H1 (cell line): ENCODE measurements around the gene IFIT1. TPM values are rescaled to one million over a fixed set of nuclear protein-coding genes. Genes with fewer than 3 reads are reported as not detected.

Experiments
- CTCF ChIA-PET: fragments of 300-600 bp; sonication (Branson Sonifier 250); formaldehyde crosslinking; loops from one replicate; lab custom pipeline; 2021; ENCODE audit not compliant: partially characterized antibody; lab: Charles Lee
- POLR2A ChIA-PET: fragments of 300-600 bp; sonication (Branson Sonifier 250); formaldehyde crosslinking; loops from one replicate; lab custom pipeline; 2021; ENCODE audit warnings: inconsistent platforms; ENCODE audit not compliant: partially characterized antibody; lab: Charles Lee
- DNase-seq, 2 experiments: peaks; one replicate each; pipeline versions ENCODE4 v3.0.0 to v3.0.0-alpha.2; 2010 to 2022; ENCODE audit warnings: low spot score in 2 of 2, low read depth in 1 of 2, mixed read lengths in 1 of 2
- FAIRE-seq: peaks from 2 replicates; lab custom pipeline; 2011; peaks lifted over from hg19 to GRCh38; lab: Jason Lieb, UNC
- H2AFZ ChIP-seq: 2 replicates; pipeline ENCODE4 v1.8.1; 2012; ENCODE audit warnings: low read length, inconsistent platforms
- H2AK5ac ChIP-seq: 2 replicates; pipeline ENCODE4 v1.6.1; 2013; ENCODE audit warnings: low read depth, low read length
- H2BK120ac ChIP-seq: replicated peaks from 2 replicates; pipeline ENCODE3; 2013; ENCODE audit warnings: low read depth, low read length, inconsistent platforms
- H2BK12ac ChIP-seq: 2 replicates; pipeline ENCODE4 v1.6.1; 2013; ENCODE audit warnings: low read depth, low read length
- H2BK15ac ChIP-seq: 2 replicates; pipeline ENCODE4 v1.6.1; 2013; ENCODE audit warnings: low read length
- H2BK20ac ChIP-seq: 2 replicates; pipeline ENCODE4 v1.6.1; 2013; ENCODE audit warnings: low read length
- H2BK5ac ChIP-seq: 2 replicates; pipeline ENCODE4 v1.6.1; 2013; ENCODE audit warnings: low read depth, low read length
- H3K14ac ChIP-seq: 2 replicates; pipeline ENCODE4 v1.6.1; 2013; ENCODE audit warnings: inconsistent platforms; ENCODE audit not compliant: insufficient read length
- H3K18ac ChIP-seq: 2 replicates; pipeline ENCODE4 v1.6.1; 2013; ENCODE audit warnings: low read length; ENCODE audit errors: extremely low read depth
- H3K23ac ChIP-seq: 2 replicates; pipeline ENCODE4 v1.6.1; 2013; ENCODE audit warnings: inconsistent platforms; ENCODE audit not compliant: insufficient read length
- H3K23me2 ChIP-seq: 2 replicates; pipeline ENCODE4 v1.6.1; 2013; ENCODE audit warnings: low read depth, low read length
- H3K27ac ChIP-seq: 2 replicates; pipeline ENCODE4 v1.6.1; 2011; ENCODE audit warnings: low read depth, low read length, inconsistent platforms
- H3K27me3 ChIP-seq, 4 experiments: replicated peaks in 1 of 4; 1 replicate in 1 of 4; 2 replicates in 3 of 4; pipeline versions ENCODE4 v1.6.1 to v1.8.1; 2011 to 2013; ENCODE audit warnings: low read length in 3 of 4, mild to moderate bottlenecking in 3 of 4, inconsistent platforms in 2 of 4, mixed read lengths in 2 of 4, moderate library complexity in 1 of 4; ENCODE audit not compliant: control insufficient read depth in 3 of 4, insufficient read depth in 3 of 4; ENCODE audit errors: extremely low read depth in 1 of 4
- H3K36me3 ChIP-seq, 4 experiments: 2 replicates each; pipeline versions ENCODE4 v1.6.1 to v1.8.1; 2011 to 2013; ENCODE audit warnings: mild to moderate bottlenecking in 4 of 4, low read length in 3 of 4, moderate library complexity in 2 of 4, control low read depth in 1 of 4, inconsistent platforms in 1 of 4; ENCODE audit not compliant: insufficient read depth in 4 of 4, control insufficient read depth in 2 of 4
- H3K4ac ChIP-seq: replicated peaks from 2 replicates; pipeline ENCODE3; 2013; ENCODE audit warnings: low read length, low read depth, mixed read lengths, inconsistent platforms; ENCODE audit not compliant: insufficient read length
- H3K4me1 ChIP-seq, 4 experiments: replicated peaks in 1 of 4; 1 replicate in 1 of 4; 2 replicates in 3 of 4; pipeline versions ENCODE4 v1.6.1 to v1.8.1; 2011 to 2013; ENCODE audit warnings: low read length in 3 of 4, inconsistent platforms in 2 of 4, mixed read lengths in 1 of 4; ENCODE audit not compliant: insufficient read depth in 4 of 4, control insufficient read depth in 3 of 4
- H3K4me2 ChIP-seq, 2 experiments: 2 replicates each; pipeline versions ENCODE4 v1.6.1 to v1.8.1; 2011 to 2013; ENCODE audit warnings: low read depth in 2 of 2, low read length in 2 of 2, control low read depth in 1 of 2, inconsistent platforms in 1 of 2, mild to moderate bottlenecking in 1 of 2; ENCODE audit not compliant: insufficient read depth in 1 of 2
- H3K4me3 ChIP-seq, 4 experiments: fragments of 200-600, 300-600 bp in 1 of 4; sonication (generic), shearing (Covaris generic), sonication (Bioruptor Twin) in 1 of 4; 2 replicates each; pipeline versions ENCODE4 v1.5.1 to v1.8.1; 2011 to 2016; ENCODE audit warnings: low read length in 4 of 4, low read depth in 3 of 4, control low read depth in 2 of 4, inconsistent platforms in 2 of 4, mild to moderate bottlenecking in 2 of 4, mixed read lengths in 1 of 4, moderate library complexity in 1 of 4; ENCODE audit not compliant: insufficient read depth in 2 of 4; ENCODE audit errors: extremely low read depth in 1 of 4
- H3K56ac ChIP-seq: replicated peaks from 2 replicates; pipeline ENCODE3; 2013; ENCODE audit warnings: low read depth, mild to moderate bottlenecking, mixed read lengths, low read length, inconsistent platforms; ENCODE audit not compliant: insufficient read length
- H3K79me1 ChIP-seq: 2 replicates; pipeline ENCODE4 v1.6.1; 2013; ENCODE audit warnings: low read depth, low read length, control low read depth
- H3K79me2 ChIP-seq, 2 experiments: 2 replicates each; pipeline versions ENCODE4 v1.6.1 to v1.8.1; 2012 to 2013; ENCODE audit warnings: low read length in 2 of 2, mild to moderate bottlenecking in 2 of 2, inconsistent platforms in 1 of 2; ENCODE audit not compliant: insufficient read depth in 2 of 2, control insufficient read depth in 1 of 2
- H3K9ac ChIP-seq, 4 experiments: replicated peaks in 1 of 4; 1 replicate in 1 of 4; 2 replicates in 3 of 4; pipeline versions ENCODE4 v1.6.1 to v1.8.1; 2011 to 2013; ENCODE audit warnings: low read depth in 3 of 4, low read length in 3 of 4, control low read depth in 2 of 4, mild to moderate bottlenecking in 2 of 4, moderate library complexity in 2 of 4, inconsistent platforms in 1 of 4; ENCODE audit errors: extremely low read depth in 1 of 4
- H3K9me3 ChIP-seq, 2 experiments: 2 replicates each; pipeline versions ENCODE4 v1.6.1 to v1.8.1; 2012 to 2013; ENCODE audit warnings: mild to moderate bottlenecking in 2 of 2, moderate library complexity in 2 of 2, control low read depth in 1 of 2, inconsistent platforms in 1 of 2, low read depth in 1 of 2, low read length in 1 of 2, mixed read lengths in 1 of 2; ENCODE audit not compliant: insufficient read depth in 2 of 2
- H4K20me1 ChIP-seq, 2 experiments: replicated peaks in 1 of 2; 2 replicates each; pipeline versions ENCODE3 to v1.8.1; 2011 to 2013; ENCODE audit warnings: inconsistent platforms in 2 of 2, low read length in 2 of 2, mild to moderate bottlenecking in 1 of 2; ENCODE audit not compliant: insufficient read depth in 2 of 2, control insufficient read depth in 1 of 2
- H4K5ac ChIP-seq: 2 replicates; pipeline ENCODE4 v1.6.1; 2013; ENCODE audit warnings: low read length, low read depth, mixed read lengths, inconsistent platforms; ENCODE audit not compliant: insufficient read length
- H4K8ac ChIP-seq: 2 replicates; pipeline ENCODE4 v1.8.0; 2013; ENCODE audit warnings: mild to moderate bottlenecking, moderate library complexity, low read length, inconsistent platforms; ENCODE audit not compliant: insufficient read depth; ENCODE audit errors: extremely low read depth
- H4K91ac ChIP-seq: replicated peaks from 2 replicates; pipeline ENCODE3; 2013; ENCODE audit warnings: low read length, mixed read lengths, inconsistent platforms; ENCODE audit not compliant: insufficient read length
- BRCA1 ChIP-seq: IDR thresholded peaks from 2 replicates; pipeline ENCODE4 v1.6.1; 2012; ENCODE audit warnings: low read depth, low read length, improper control_type of control experiment
- CBX8 ChIP-seq: fragments of 300-800, 300-1000 bp; sonication (generic); IDR thresholded peaks from 2 replicates; pipeline ENCODE4 v1.7.1; 2016; ENCODE audit warnings: low read depth, low read length, borderline replicate concordance
- CREB1 ChIP-seq: IDR thresholded peaks from 2 replicates; pipeline ENCODE4 v1.6.1; 2012; ENCODE audit warnings: inconsistent platforms
- CTBP2 ChIP-seq: IDR thresholded peaks from 2 replicates; pipeline ENCODE4 v1.7.0; 2011; ENCODE audit warnings: borderline replicate concordance, mild to moderate bottlenecking, moderate library complexity, mixed read lengths, low read length; ENCODE audit not compliant: insufficient read depth, insufficient read length
- WGBS, 2 experiments: shearing (Covaris generic) in 1 of 2; methylation state at CpG; one replicate each; pipeline versions ENCODE4 v1.1.6 to v1.1.7; 2013 to 2015; ENCODE audit warnings: low lambda C conversion rate in 2 of 2, mixed read lengths in 2 of 2, inconsistent platforms in 1 of 2, low coverage in 1 of 2, missing lambda C conversion rate in 1 of 2; ENCODE audit not compliant: insufficient replicate concordance in 2 of 2, insufficient coverage in 1 of 2, insufficient read length in 1 of 2; ENCODE audit errors: extremely low coverage in 1 of 2, missing lambda C conversion rate in 1 of 2; 5-methylcytosine and 5-hydroxymethylcytosine counted together
- polyA plus RNA-seq, 7 experiments: library from polyadenylated mRNA; depleted of rRNA in 3 of 7; stranded (reverse) in 5 of 7; unstranded in 2 of 7; fragments of >200 nt in 5 of 7; fragments of 200-250 nt in 2 of 7; gene quantifications; 1 replicate in 5 of 7; 2 replicates in 1 of 7; 4 replicates in 1 of 7; pipeline versions ENCODE4 v1.2.1 to v1.2.3, GENCODE V29; 2011 to 2013; ENCODE audit warnings: missing spikeins in 2 of 7, mixed read lengths in 2 of 7
- total RNA-seq: library from RNA; stranded (reverse); fragmentation: NEBNext Ultra II Directional; extraction: Animal tissue kit (Norgen Biotek cat#: 25700); gene quantifications from 2 replicates; pipeline ENCODE4 v1.2.1, GENCODE V29; 2021
- TF ChIP-seq, protein P1 (sequence below): IDR thresholded peaks from 2 replicates; pipeline ENCODE4 v1.6.1; 2012; ENCODE audit warnings: inconsistent platforms
- TF ChIP-seq, protein P2 (sequence below): IDR thresholded peaks from 2 replicates; pipeline ENCODE4 v1.6.1; 2011; ENCODE audit warnings: low read length, improper control_type of control experiment
- TF ChIP-seq, protein P3 (sequence below), 3 experiments: IDR thresholded peaks; 1 replicate in 2 of 3; 2 replicates in 1 of 3; pipeline versions ENCODE4 v1.5.1 to v1.6.1; 2011; ENCODE audit warnings: low read length in 3 of 3, mild to moderate bottlenecking in 3 of 3, inconsistent platforms in 2 of 3, low read depth in 1 of 3, moderate library complexity in 1 of 3; ENCODE audit not compliant: insufficient read depth in 1 of 3; ENCODE audit errors: control extremely low read depth in 1 of 3

The IFIT1 gene
- total and polyA plus RNA-seq, 2 of the 8 experiments (the other 6 are each of a cell fraction or from before 2014, with no cell fraction given): 0.94 to 1.5 TPM

DNA sequence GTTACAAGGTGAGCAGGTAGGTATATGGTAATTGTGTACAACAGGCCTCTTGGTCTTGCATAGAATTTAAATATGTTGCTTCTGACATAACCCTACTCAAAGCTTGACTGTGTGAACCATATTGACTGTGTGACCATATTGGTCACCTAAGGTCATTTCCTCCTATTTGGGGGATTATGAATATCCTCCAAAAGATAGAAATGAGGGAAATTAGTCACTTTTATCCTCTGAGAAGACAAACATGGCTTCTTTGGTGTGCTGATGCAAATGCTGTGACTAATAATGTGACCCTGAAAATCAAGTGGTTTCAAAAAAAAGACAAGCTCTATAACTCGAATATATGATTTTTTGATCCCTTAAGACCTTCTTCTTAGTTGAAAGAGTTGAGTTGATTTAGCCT lies 49.9 kb downstream of the IFIT1 start:
- no peaks in the 10 kb centered on the region for H3K79me1 ChIP-seq
- H4K5ac ChIP-seq: no peak overlapping the region
- H3K27me3 ChIP-seq: no peaks in the 10 kb centered on the region; a peak in 1 of 7 replicates
- no peak overlapping the region for H2BK5ac ChIP-seq
- WGBS, 2 experiments: 88% methylated on average over 1 of the region's 1 CpG; no CpG with 5 or more reads in 1 of the 2 experiments
- POLR2A ChIA-PET: no interaction called here
- H3K79me2 ChIP-seq: no peaks in the 10 kb centered on the region
- no peak overlapping the region for H2AFZ ChIP-seq
- no peak overlapping the region for H3K18ac ChIP-seq
- H3K4me1 ChIP-seq: no peaks in the 10 kb centered on the region
- H3K9me3 ChIP-seq: peaks cover 4 to 9% of the 10 kb centered on the region in 2 experiments; a peak in 2 of 4 replicates
- no peak overlapping the region for H3K4ac ChIP-seq
- no peak overlapping the region for H3K23ac ChIP-seq
- FAIRE-seq (no peak), DNase-seq (no peak)
- no peak overlapping the region for H3K14ac ChIP-seq
- CTCF ChIA-PET: no interaction called here
- no peak overlapping the region for H3K27ac ChIP-seq
- no peak overlapping the region for H3K4me2 ChIP-seq
- no peaks in the 10 kb centered on the region for H4K20me1 ChIP-seq
- no peak overlapping the region for H2AK5ac ChIP-seq
- no peak overlapping the region for H4K91ac ChIP-seq
- no peak overlapping the region for H3K56ac ChIP-seq
- no peak overlapping the region for H2BK20ac ChIP-seq
- H4K8ac ChIP-seq: no peak overlapping the region
- H3K36me3 ChIP-seq: no peaks in the 10 kb centered on the region
- H2BK12ac ChIP-seq: no peak overlapping the region
- no peak overlapping the region for H2BK15ac ChIP-seq
- no peak overlapping the region for H2BK120ac ChIP-seq
- no peaks in the 10 kb centered on the region for H3K23me2 ChIP-seq
- no peak overlapping the region for H3K4me3 ChIP-seq
- no peak overlapping the region for H3K9ac ChIP-seq
- TF ChIP-seq CTBP2 (no peak), BRCA1 (no peak), CREB1 (no peak), CBX8 (no peak)
- TF ChIP-seq, protein P1, sequence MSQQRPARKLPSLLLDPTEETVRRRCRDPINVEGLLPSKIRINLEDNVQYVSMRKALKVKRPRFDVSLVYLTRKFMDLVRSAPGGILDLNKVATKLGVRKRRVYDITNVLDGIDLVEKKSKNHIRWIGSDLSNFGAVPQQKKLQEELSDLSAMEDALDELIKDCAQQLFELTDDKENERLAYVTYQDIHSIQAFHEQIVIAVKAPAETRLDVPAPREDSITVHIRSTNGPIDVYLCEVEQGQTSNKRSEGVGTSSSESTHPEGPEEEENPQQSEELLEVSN: no peak
- TF ChIP-seq, protein P2, sequence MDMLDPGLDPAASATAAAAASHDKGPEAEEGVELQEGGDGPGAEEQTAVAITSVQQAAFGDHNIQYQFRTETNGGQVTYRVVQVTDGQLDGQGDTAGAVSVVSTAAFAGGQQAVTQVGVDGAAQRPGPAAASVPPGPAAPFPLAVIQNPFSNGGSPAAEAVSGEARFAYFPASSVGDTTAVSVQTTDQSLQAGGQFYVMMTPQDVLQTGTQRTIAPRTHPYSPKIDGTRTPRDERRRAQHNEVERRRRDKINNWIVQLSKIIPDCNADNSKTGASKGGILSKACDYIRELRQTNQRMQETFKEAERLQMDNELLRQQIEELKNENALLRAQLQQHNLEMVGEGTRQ: no peak
- TF ChIP-seq, protein P3, sequence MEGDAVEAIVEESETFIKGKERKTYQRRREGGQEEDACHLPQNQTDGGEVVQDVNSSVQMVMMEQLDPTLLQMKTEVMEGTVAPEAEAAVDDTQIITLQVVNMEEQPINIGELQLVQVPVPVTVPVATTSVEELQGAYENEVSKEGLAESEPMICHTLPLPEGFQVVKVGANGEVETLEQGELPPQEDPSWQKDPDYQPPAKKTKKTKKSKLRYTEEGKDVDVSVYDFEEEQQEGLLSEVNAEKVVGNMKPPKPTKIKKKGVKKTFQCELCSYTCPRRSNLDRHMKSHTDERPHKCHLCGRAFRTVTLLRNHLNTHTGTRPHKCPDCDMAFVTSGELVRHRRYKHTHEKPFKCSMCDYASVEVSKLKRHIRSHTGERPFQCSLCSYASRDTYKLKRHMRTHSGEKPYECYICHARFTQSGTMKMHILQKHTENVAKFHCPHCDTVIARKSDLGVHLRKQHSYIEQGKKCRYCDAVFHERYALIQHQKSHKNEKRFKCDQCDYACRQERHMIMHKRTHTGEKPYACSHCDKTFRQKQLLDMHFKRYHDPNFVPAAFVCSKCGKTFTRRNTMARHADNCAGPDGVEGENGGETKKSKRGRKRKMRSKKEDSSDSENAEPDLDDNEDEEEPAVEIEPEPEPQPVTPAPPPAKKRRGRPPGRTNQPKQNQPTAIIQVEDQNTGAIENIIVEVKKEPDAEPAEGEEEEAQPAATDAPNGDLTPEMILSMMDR (IDR thresholded peaks at IDR 0.05; ENCODE audit: control extremely low read depth in 1 of 3, insufficient read depth in 1 of 3, low read depth in 1 of 3, low read length in 3 of 3): no peak
